Liver (tissue), 9 donors: Measurements from ENCODE around the gene TSPAN18. TPM values are rescaled to one million over a fixed set of nuclear protein-coding genes. Genes with fewer than 3 reads are reported as not detected.

Experiments used
- DNase-seq: peaks from one replicate; pipeline ENCODE4 v3.0.0-alpha.2; 2017; ENCODE audit warnings: low spot score
- H3K27ac ChIP-seq, 2 donors: one replicate each; pipeline ENCODE4 v1.7.0; 2013; ENCODE audit warnings: inconsistent platforms in 2 of 2, low read length in 2 of 2, control low read depth in 1 of 2, low read depth in 1 of 2, mild to moderate bottlenecking in 1 of 2
- H3K27me3 ChIP-seq, 4 donors: one replicate each; pipeline versions ENCODE4 v1.6.1 to v1.7.0; 2013; ENCODE audit warnings: low read length in 3 of 4, inconsistent platforms in 1 of 4, mild to moderate bottlenecking in 1 of 4, moderate library complexity in 1 of 4; ENCODE audit not compliant: control insufficient read depth in 4 of 4, insufficient read depth in 4 of 4
- H3K36me3 ChIP-seq, 4 donors: one replicate each; pipeline versions ENCODE4 v1.6.1 to v1.7.0; 2013; ENCODE audit warnings: low read length in 3 of 4, mild to moderate bottlenecking in 3 of 4, low read depth in 1 of 4, moderate library complexity in 1 of 4; ENCODE audit not compliant: control insufficient read depth in 4 of 4, insufficient read depth in 3 of 4
- H3K4me1 ChIP-seq, 4 donors: one replicate each; pipeline versions ENCODE4 v1.6.1 to v1.7.0; 2013; ENCODE audit warnings: low read length in 3 of 4, mild to moderate bottlenecking in 3 of 4, moderate library complexity in 1 of 4; ENCODE audit not compliant: control insufficient read depth in 4 of 4, insufficient read depth in 4 of 4
- H3K4me3 ChIP-seq, 3 donors: one replicate each; pipeline versions ENCODE4 v1.6.1 to v1.7.0; 2013; ENCODE audit warnings: low read length in 3 of 3, control low read depth in 1 of 3, low read depth in 1 of 3, mild to moderate bottlenecking in 1 of 3
- H3K9ac ChIP-seq, 2 donors: one replicate each; pipeline ENCODE4 v1.7.0; 2013; ENCODE audit warnings: low read length in 2 of 2, mild to moderate bottlenecking in 2 of 2, moderate library complexity in 2 of 2, control low read depth in 1 of 2, low read depth in 1 of 2
- H3K9me3 ChIP-seq, 4 donors: one replicate each; pipeline versions ENCODE4 v1.6.1 to v1.7.0; 2013; ENCODE audit warnings: low read length in 3 of 4; ENCODE audit not compliant: control insufficient read depth in 4 of 4
- ATF3 ChIP-seq: IDR thresholded peaks from 2 replicates; pipeline ENCODE4 v1.6.1; 2016; ENCODE audit warnings: antibody characterized with exemption
- CTCF ChIP-seq: fragments of 150-350 bp; IDR thresholded peaks from 2 replicates; pipeline ENCODE4 v1.5.1; 2017; ENCODE audit warnings: improper control_type of control experiment, low read depth, low read length; ENCODE audit not compliant: missing input control
- EGR1 ChIP-seq, 2 donors: IDR thresholded peaks; 2 replicates each; pipeline ENCODE4 v1.6.1; 2016 to 2018; ENCODE audit warnings: antibody characterized with exemption in 2 of 2, low read depth in 2 of 2
- FOXA1 ChIP-seq: IDR thresholded peaks from 2 replicates; pipeline ENCODE4 v1.6.1; 2016; ENCODE audit warnings: antibody characterized with exemption
- FOXA2 ChIP-seq: IDR thresholded peaks from 2 replicates; pipeline ENCODE4 v1.6.1; 2016; ENCODE audit warnings: antibody characterized with exemption
- GABPA ChIP-seq, 2 donors: IDR thresholded peaks in 1 of 2; conservative IDR thresholded peaks in 1 of 2; 2 replicates each; pipeline ENCODE4 v1.6.1; 2016; ENCODE audit warnings: antibody characterized with exemption in 2 of 2, mild to moderate bottlenecking in 1 of 2, moderate library complexity in 1 of 2
- HNF4A ChIP-seq, 2 donors: conservative IDR thresholded peaks; 2 replicates each; pipeline ENCODE4 v1.6.1; 2016; ENCODE audit warnings: antibody characterized with exemption in 2 of 2, mild to moderate bottlenecking in 2 of 2
- HNF4G ChIP-seq: IDR thresholded peaks from 2 replicates; pipeline ENCODE4 v1.6.1; 2016; ENCODE audit warnings: antibody characterized with exemption
- JUND ChIP-seq, 2 donors: IDR thresholded peaks; 2 replicates each; pipeline ENCODE4 v1.6.1; 2016; ENCODE audit warnings: antibody characterized with exemption in 2 of 2
- MAX ChIP-seq: IDR thresholded peaks from 2 replicates; pipeline ENCODE4 v1.6.1; 2016; ENCODE audit warnings: antibody characterized with exemption
- NR2F2 ChIP-seq: IDR thresholded peaks from 2 replicates; pipeline ENCODE4 v1.6.1; 2016; ENCODE audit warnings: antibody characterized with exemption
- RAD21 ChIP-seq, 2 donors: IDR thresholded peaks; 2 replicates each; pipeline ENCODE4 v1.6.1; 2016; ENCODE audit warnings: antibody characterized with exemption in 2 of 2, mild to moderate bottlenecking in 2 of 2
- RXRA ChIP-seq, 2 donors: IDR thresholded peaks; 2 replicates each; pipeline ENCODE4 v1.6.1; 2017 to 2018; ENCODE audit warnings: antibody characterized with exemption in 2 of 2, mild to moderate bottlenecking in 1 of 2
- TAF1 ChIP-seq: conservative IDR thresholded peaks from 2 replicates; pipeline ENCODE4 v1.6.1; 2016; ENCODE audit warnings: antibody characterized with exemption, mild to moderate bottlenecking
- ZBTB33 ChIP-seq: IDR thresholded peaks from 2 replicates; pipeline ENCODE4 v1.6.1; 2016; ENCODE audit warnings: antibody characterized with exemption
- WGBS: extraction: QIAGEN DNeasy Blood & Tissue Kit; methylation state at CpG from one replicate; pipeline ENCODE4 v1.1.7; 2013; 5-methylcytosine and 5-hydroxymethylcytosine counted together
- polyA plus RNA-seq, 2 donors: library from polyadenylated mRNA; stranded (reverse) in 1 of 2; unstranded in 1 of 2; fragments of 200-250 nt in 1 of 2; fragments of >200 nt in 1 of 2; fragmentation: Nextera tagmentation in 1 of 2; extraction: Ambion mirVana in 1 of 2; gene quantifications; one replicate each; pipeline versions ENCODE4 v1.2.1 to v1.2.3, GENCODE V29; 2013 to 2015
- total RNA-seq, 2 donors: library from RNA; depleted of rRNA; stranded (reverse); fragments of >200 nt; gene quantifications; one replicate each; pipeline ENCODE4 v1.2.3, GENCODE V29; 2014
- donor health status: healthy.
- donor health status: healthy.
- donor health status: healthy.
- donor health status: healthy.
- donor health status: healthy.

TSPAN18 gene
- total and polyA plus RNA-seq, 4 donors: 1.2 to 5.0 (median 2.8) TPM

GRCh38 chr11:44695169-44695833, 31.5 kb upstream of the TSPAN18 start:
- Histone ChIP-seq H3K4me3 (no peak overlapping the region), H3K27me3 (no peaks in the 10 kb centered on the region), H3K4me1 (no peaks in the 10 kb centered on the region), H3K36me3 (no peaks in the 10 kb centered on the region), H3K27ac (no peak overlapping the region), H3K9me3 (no peaks in the 10 kb centered on the region), H3K9ac (no peak overlapping the region)
- no peak for DNase-seq
- WGBS: 81% methylated on average over 4 of the region's 4 CpGs
- TF ChIP-seq MAX: no peak
- no peak for TF ChIP-seq GABPA (IDR thresholded peaks at IDR 0.05 in 1 of 2, conservative IDR thresholded peaks at IDR 0.05 in 1 of 2)
- TF ChIP-seq RAD21 (IDR thresholded peaks at IDR 0.05): no peak
- TF ChIP-seq JUND (IDR thresholded peaks at IDR 0.05): no peak
- no peak for TF ChIP-seq FOXA1
- TF ChIP-seq HNF4A (conservative IDR thresholded peaks at IDR 0.05): no peak
- no peak for TF ChIP-seq CTCF
- TF ChIP-seq FOXA2: no peak
- no peak for TF ChIP-seq RXRA (IDR thresholded peaks at IDR 0.05)
- TF ChIP-seq TAF1: no peak
- no peak for TF ChIP-seq ZBTB33
- no peak for TF ChIP-seq ATF3
- no peak for TF ChIP-seq HNF4G
- TF ChIP-seq NR2F2: no peak
- TF ChIP-seq EGR1 (IDR thresholded peaks at IDR 0.05; ENCODE audit: low read depth in 2 of 2): no peak

GRCh38 chr11:44698252-44698912, 28.4 kb upstream of the TSPAN18 start:
- H3K4me3 ChIP-seq: no peak overlapping the region
- no peaks in the 10 kb centered on the region for H3K27me3 ChIP-seq
- H3K4me1 ChIP-seq: no peaks in the 10 kb centered on the region
- H3K27ac ChIP-seq: no peak overlapping the region
- no peaks in the 10 kb centered on the region for H3K36me3 ChIP-seq
- no peak overlapping the region for H3K9ac ChIP-seq
- 87% methylated on average over 13 of the region's 13 CpGs for WGBS
- H3K9me3 ChIP-seq: no peaks in the 10 kb centered on the region
- DNase-seq: no peak
- TF ChIP-seq NR2F2: no peak
- TF ChIP-seq HNF4A (conservative IDR thresholded peaks at IDR 0.05): no peak
